NCI-H2196 treated with DMSO at 0.1 percent for 48 hours (cell line): ENCODE results near the gene ROR1.
A peak's percentile ranks its signal among the peaks of the same experiment; 100 is the strongest.

ENCODE experiments used
- DNase-seq: peaks from one replicate; lab custom pipeline; 2025; ENCODE audit not compliant: unreplicated experiment; lab: John Stamatoyannopoulos, UW

The ROR1 gene

GRCh38 chr1:64167176-64167575 lies 393.4 kb downstream of the ROR1 start:
- no peak for DNase-seq

DNA sequence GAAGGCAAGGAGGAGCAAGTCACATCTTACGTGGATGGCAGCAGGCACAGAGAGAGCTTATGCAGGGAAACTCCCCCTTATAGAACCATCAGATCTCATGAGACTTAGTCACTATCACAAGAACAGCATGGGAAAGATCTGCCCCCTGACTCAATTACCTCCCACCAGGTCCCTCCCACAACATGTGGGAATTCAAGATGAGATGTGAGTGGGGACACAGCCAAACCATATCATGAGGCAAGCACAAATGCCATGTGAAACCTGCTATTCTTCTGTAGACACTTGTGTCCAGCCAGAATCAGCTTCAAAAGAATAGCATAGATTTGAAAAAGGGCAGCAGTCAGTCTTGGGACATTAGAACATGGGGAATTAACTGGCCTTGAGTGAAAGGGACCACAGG lies 397.4 kb downstream of the ROR1 start:
- DNase-seq = no peak

DNA sequence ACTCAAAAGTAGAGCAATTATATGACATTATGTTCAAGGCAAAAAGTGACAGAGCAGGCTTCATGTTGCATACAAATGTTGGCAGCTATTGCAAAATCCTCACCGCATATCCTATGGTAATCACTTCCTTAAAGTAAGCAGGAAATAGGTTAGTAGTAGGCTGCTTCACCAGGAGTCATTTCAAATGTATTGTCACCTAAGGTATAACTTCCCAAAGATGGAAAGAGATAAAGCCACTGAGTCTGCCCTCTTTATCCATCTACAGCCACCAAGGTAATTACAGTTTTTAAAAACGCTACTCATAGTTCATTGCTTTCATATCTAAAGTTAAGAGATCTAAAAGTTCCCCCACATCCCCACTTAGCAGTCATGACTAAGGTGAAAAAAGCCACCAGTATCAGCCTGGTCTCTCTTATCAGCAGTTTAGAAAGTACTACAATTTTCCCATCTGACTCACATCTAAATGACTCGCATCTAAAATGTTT lies 398.0 kb downstream of the ROR1 start:
- peak; percentile 14 for DNase-seq

DNA sequence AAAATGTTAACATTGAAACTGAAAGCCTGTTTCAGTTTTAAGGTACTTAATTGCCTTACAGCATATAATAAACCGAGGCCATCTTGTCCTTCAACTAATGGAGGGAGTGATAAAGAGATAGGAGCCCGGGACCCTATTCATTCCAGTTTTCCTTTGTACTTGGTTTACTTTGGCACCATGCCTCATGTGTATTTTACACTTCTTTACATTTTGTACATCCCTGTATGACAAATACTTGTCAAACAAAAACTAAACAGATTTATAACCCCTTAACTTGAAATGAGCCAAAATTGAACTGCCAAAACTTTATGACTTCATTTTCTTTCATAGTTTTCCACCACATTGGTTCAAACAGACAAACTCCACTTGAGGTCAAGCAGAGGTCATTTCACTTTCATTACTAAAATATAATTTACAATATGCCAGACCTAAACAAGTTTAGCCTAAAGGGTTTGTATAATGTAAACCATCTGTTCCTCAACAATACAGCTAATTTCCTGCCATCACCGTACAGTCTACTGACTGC lies 398.7 kb downstream of the ROR1 start:
- DNase-seq = no peak

DNA sequence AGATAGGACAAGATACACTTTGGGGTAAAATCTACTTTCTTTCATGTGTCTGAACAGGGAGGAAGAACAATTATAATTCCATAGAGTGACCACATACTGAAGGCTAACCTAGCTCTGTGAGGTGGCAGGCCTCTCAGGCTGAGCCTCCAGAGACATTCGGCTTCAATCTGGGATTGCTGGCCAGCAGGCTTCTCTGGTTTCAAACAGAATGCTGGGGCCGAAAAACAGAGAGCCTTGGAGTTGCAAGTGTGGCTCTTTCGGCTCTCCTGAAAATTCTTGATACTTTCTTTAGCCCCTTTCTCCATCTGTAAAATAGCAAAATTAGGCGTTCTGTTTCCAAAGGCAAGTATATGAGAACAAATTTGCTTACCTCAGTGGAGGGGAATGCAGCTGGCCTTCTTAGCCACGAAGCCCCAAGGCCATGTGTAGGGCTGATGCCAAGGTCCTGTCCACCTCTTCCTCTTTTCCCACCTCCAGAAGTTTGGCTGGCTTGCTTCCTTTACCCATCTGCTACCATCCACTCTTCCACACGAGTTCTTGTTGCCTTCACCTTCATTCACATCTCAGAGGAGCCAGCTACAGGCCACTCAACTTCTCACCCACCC lies 399.6 kb downstream of the ROR1 start:
- DNase-seq = no peak

- no peak for DNase-seq
Observed at GRCh38 chr1:64175639-64176038, 401.8 kb downstream of the ROR1 start.

- no peak for DNase-seq
Observed at GRCh38 chr1:64176659-64177058, 402.8 kb downstream of the ROR1 start.

DNA sequence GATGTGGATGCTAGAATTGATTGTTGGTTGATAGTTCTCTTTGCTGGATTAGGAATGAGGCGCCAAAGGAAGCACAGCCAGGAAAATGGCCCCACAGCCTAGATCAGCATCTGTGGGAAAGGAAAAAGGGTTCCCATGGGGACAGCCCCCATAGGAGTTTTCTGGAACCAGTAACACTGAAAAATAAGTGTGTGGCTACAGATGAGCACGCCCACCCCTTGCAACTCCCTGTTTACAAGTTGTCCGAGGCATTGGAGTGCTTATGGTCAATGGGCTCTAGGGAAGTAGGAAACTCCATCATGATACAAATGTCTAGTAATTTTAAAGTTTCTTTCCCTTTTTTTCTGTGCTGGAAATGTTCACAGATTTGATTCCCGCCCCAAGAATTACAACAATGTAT lies 405.8 kb downstream of the ROR1 start:
- DNase-seq = no peak

GRCh38 chr1:64182207-64182606 lies 408.4 kb downstream of the ROR1 start:
- no peak for DNase-seq

- peak; percentile 14 for DNase-seq
Observed at GRCh38 chr1:64183395-64184002, 409.7 kb downstream of the ROR1 start.

DNA sequence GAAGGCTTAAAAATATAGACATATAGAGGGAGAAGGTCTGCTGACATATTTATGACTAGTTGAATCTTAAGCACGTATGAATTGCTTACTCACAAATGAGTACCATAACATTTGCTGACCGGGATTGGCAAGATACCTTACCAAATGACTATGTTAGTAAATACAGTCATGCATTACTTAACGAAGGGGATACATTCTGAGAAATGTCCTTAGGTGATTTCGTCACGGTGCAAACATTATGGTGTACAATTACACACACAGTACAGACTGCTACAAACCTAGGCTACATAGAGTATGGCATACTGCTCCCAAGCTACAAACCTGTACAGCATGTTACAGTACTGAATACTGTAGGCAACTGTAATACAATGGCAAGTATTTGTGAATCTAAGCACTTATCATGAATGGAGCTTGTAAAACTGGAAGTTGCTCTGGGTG lies 410.2 kb downstream of the ROR1 start:
- DNase-seq = no peak

- DNase-seq = no peak
Observed at GRCh38 chr1:64186138-64186897, 412.5 kb downstream of the ROR1 start.

GRCh38 chr1:64186898-64187280 lies 413.1 kb downstream of the ROR1 start:
- DNase-seq = no peak

DNA sequence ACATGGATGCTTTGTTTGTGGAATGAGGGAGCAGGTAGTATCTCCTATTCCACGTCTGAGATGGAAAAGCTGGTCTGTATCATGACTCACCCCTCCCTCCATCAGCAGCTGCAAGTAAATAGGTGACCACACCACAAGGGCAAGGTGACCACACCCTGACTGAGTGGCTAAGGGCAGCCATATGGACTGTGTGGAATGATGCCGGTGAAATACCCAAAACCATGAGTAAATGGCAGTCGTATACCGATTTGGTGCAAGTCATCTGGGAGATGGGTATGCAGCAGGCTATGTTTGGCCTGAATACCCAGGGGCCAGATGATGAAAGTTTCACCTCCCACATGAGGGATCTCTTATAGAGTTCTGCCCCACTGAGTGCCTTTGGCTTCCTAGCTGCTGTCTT lies 413.8 kb downstream of the ROR1 start:
- no peak for DNase-seq

- no peak for DNase-seq
Observed at GRCh38 chr1:64192290-64192689, 418.5 kb downstream of the ROR1 start.

GRCh38 chr1:64194168-64195080 lies 420.6 kb downstream of the ROR1 start:
- no peak for DNase-seq

GRCh38 chr1:64195081-64195395 lies 421.2 kb downstream of the ROR1 start:
- DNase-seq = no peak

DNA sequence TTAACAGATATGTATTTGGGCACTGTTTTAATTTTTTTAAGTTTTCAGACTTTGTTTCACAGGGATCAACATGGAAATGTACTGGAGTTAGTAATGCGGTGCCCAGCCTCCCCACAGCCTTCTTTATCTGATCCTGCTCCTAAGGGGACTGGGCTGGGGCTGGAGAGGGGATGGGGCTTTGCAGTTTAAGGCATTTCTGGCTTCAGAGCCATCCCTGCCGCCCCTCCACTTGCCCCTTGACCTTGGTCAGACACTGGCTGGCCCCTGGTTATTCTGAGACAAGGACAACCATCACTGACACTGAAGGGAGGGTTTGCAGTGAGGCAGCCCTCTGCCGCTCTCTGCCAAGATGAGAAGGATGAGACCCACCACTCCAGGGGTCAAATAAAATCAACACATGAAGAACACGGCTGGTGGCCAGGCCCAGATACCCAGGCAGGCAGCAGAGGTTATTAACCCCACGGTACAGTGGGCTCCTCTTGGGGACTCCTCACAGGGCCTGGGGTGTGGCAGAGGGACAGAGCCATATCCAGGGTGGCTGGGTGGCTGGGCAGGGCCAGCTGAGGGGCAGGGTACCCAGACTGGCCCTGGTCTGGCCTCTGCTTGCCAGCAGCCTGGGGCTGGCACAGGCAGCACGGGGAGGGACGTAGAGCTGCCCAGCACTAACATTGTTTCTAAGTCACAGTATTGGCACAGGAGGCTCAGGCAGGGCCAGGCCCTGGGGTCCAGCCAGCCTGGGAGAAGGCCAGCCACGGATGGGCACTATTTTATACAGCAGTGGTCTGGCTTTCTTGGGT lies 422.5 kb downstream of the ROR1 start:
- DNase-seq = no peak

DNA sequence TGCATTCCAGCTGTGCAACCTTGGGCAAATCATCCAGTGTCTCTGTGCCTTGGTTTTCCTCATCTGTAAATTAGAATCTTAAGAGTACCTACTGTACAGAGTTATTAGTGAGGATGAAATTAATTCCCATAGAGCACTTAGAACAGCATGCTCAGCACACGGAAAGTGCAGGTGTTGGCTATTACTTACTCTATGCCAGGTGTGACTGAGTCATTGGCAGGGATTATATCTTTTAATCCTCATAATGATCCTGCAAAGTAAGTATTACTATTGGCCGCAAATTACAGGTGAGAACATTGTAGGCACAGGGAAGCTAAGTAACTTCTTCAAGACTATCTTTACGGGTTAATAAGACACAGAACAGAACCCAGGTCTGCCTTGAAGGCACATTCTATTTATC lies 423.3 kb downstream of the ROR1 start:
- no peak for DNase-seq

DNA sequence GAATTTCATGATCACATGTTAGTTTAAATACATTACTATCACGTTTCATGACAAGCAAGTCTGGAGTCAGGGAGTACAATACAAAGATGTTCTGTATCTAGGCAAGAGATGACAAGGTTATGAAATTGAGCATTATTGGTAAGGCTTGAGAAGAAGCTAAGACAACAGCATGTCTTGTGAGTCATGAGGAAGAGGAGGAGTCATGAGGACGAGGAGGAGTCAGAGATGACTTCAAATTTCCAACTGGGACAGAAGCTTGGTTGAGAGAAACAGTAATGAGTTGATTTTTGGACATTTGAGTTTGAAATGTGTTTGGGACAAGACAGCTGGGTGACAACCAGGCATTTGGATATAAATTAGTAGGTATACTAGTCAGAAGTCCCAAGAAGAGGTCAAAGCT lies 425.3 kb downstream of the ROR1 start:
- no peak for DNase-seq
